Inflammatory macrophage treated with lipopolysaccharide for 4 hours (primary cell): Measurements from ENCODE around the gene STK24.
"Not testable (repeated sequence)": the region's sequence is repeated elsewhere in the genome, so short reads cannot be mapped to it uniquely, and the experiment has no call there.

Source experiments
- DNase-seq: peaks from one replicate; pipeline ENCODE4 v3.0.0-alpha.2; 2020

STK24 gene

GRCh38 chr13:98576963-98577835 lies at the start of gene STK24:
STK24 (minus strand) TSS chr13:98577107; CDS start chr13:98576786, 321 bp downstream.
- DNase-seq = peak; percentile 89

- no peak for DNase-seq
These were observed 49.5 kb upstream of the STK24 start for GRCh38 chr13:98626298-98626935.

GRCh38 chr13:98624589-98624988 lies 47.7 kb upstream of the STK24 start:
- DNase-seq = not testable (repeated sequence)

GRCh38 chr13:98622931-98623331 lies 46.0 kb upstream of the STK24 start:
- no peak for DNase-seq

GRCh38 chr13:98619556-98619955 lies 42.6 kb upstream of the STK24 start:
- DNase-seq = no peak

- DNase-seq = not testable (repeated sequence)
These were observed 38.7 kb upstream of the STK24 start for GRCh38 chr13:98615595-98615994.

- DNase-seq = no peak
These were observed 36.7 kb upstream of the STK24 start for GRCh38 chr13:98613591-98613990.

GRCh38 chr13:98609756-98610155 lies 32.8 kb upstream of the STK24 start:
- no peak for DNase-seq

- DNase-seq = no peak
These were observed 29.4 kb upstream of the STK24 start for GRCh38 chr13:98606296-98606695.

GRCh38 chr13:98599502-98600328 lies 22.8 kb upstream of the STK24 start:
- no peak for DNase-seq

- DNase-seq = no peak
These were observed 21.1 kb upstream of the STK24 start for GRCh38 chr13:98598043-98598442.

- DNase-seq = peak; percentile 90
These were observed 18.2 kb upstream of the STK24 start for GRCh38 chr13:98595134-98595533.

- no peak for DNase-seq
These were observed 15.4 kb upstream of the STK24 start for GRCh38 chr13:98592362-98592732.

- no peak for DNase-seq
These were observed 14.9 kb upstream of the STK24 start for GRCh38 chr13:98591721-98592361.

GRCh38 chr13:98590471-98590870 lies 13.6 kb upstream of the STK24 start:
- DNase-seq = not testable (repeated sequence)

GRCh38 chr13:98589516-98589915 lies 12.6 kb upstream of the STK24 start:
- DNase-seq = not testable (repeated sequence)

- no peak for DNase-seq
These were observed 9.8 kb upstream of the STK24 start for GRCh38 chr13:98586400-98587345.

GRCh38 chr13:98585946-98586345 lies 9.0 kb upstream of the STK24 start:
- no peak for DNase-seq

GRCh38 chr13:98585398-98585754 lies 8.5 kb upstream of the STK24 start:
- DNase-seq = no peak

GRCh38 chr13:98584668-98585397 lies 7.9 kb upstream of the STK24 start:
- no peak for DNase-seq

- DNase-seq = no peak
These were observed 6.0 kb upstream of the STK24 start for GRCh38 chr13:98582947-98583346.
